Measurements from ENCODE around the gene ERG.

DNA sequence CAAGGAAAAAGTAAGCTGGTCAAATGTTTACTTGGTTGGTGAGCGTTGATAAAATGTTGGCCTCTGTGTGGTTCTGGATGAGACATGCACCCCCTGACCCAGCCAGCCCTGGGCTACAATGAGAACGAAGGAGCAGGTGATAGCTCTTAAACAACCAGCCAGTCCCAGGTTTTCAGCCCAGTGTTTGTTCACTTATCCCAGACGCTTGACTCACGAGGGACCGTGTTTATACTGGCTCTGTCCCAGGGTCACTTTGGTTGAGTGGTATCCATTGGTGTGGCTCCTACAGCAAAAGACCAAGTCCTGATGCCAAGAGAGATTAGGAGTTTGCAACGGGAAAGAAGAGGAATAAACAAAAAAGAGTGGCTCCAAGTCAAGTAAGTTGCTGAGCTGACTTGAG lies 154.6 kb downstream of the ERG start:
- TF ChIP-seq, protein P1, sequence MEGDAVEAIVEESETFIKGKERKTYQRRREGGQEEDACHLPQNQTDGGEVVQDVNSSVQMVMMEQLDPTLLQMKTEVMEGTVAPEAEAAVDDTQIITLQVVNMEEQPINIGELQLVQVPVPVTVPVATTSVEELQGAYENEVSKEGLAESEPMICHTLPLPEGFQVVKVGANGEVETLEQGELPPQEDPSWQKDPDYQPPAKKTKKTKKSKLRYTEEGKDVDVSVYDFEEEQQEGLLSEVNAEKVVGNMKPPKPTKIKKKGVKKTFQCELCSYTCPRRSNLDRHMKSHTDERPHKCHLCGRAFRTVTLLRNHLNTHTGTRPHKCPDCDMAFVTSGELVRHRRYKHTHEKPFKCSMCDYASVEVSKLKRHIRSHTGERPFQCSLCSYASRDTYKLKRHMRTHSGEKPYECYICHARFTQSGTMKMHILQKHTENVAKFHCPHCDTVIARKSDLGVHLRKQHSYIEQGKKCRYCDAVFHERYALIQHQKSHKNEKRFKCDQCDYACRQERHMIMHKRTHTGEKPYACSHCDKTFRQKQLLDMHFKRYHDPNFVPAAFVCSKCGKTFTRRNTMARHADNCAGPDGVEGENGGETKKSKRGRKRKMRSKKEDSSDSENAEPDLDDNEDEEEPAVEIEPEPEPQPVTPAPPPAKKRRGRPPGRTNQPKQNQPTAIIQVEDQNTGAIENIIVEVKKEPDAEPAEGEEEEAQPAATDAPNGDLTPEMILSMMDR (IDR thresholded peaks at IDR 0.05) = no peak
- no peak for TF ChIP-seq POLR2A (IDR thresholded peaks at IDR 0.05)

Measured in testis (tissue), 2 donors.